GM18520 (cell line): ENCODE results near the gene SCARB1.

Experiments used
- ATAC-seq: cut with Tn5 transposase; IDR thresholded peaks from one replicate; pipeline ENCODE4 v1.9.1; 2021; ENCODE audit not compliant: unreplicated experiment

Gene SCARB1

DNA sequence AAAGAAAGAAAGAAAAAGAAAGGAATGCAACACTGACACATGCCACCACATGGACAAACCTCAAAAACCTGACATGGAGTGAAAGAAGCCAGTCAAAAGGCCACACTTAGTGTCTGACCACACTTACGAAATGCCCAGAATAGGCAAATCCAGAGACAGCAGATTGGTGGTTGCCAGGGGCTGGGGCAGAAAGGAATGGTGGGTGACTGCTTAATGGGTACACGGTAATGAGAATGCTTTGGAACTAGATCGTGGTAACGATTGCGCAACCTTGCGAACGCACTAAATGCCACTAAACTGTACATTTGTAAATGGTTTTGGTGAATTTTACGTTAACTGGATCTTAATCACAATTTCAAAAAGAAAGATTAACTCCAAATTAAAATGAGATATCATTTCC is 39.5 kb downstream of the SCARB1 start:
- ATAC-seq = no peak

- ATAC-seq = no peak
Measured at GRCh38 chr12:124823272-124823970, 40.2 kb downstream of the SCARB1 start.

GRCh38 chr12:124822218-124822617 is 41.4 kb downstream of the SCARB1 start:
- ATAC-seq = no peak

DNA sequence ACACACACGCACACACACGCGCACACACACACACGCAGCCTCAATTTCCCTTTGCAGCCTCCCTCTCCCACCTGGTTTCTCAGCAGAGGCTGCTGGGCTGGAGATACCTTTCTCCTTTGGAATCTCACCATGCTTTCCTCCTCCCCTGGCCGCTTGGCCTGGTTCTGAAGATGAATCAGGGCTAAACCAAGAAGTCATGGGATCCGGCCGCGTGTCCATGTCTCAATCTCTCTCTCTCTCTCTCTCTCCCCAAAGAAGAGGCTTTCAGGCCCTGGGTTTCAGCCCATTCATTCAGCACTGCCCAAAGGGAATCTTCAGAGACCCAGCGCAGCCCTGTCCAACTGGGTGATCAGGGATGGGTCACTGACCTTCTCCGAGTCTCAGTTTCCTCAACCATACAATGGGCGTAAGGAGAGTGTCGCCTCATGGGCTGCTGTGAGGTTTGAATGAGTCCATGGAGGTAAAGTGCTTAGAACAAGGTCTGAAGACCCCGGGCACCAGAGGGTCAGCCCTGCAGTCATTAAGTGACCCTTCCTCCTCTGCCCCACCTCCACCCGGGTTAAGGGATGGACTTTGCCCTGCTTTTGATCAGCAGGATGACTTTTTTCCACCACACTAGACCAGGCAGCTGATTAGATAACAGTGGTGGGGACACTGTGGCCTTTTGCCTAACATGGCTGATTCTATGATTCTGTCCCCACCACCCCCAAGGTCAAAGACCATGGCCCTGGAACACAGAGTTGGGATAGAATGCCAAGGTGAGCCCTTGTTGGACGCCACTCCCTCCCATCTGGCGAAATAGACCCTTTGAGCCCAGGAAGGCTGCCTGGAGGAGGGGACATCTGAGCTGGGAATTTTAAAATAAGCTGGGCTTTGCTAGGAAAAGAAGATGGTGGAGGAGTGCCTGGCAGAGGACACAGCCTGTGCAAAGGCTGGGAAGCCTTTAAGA is 42.1 kb downstream of the SCARB1 start:
- ATAC-seq = no peak

DNA sequence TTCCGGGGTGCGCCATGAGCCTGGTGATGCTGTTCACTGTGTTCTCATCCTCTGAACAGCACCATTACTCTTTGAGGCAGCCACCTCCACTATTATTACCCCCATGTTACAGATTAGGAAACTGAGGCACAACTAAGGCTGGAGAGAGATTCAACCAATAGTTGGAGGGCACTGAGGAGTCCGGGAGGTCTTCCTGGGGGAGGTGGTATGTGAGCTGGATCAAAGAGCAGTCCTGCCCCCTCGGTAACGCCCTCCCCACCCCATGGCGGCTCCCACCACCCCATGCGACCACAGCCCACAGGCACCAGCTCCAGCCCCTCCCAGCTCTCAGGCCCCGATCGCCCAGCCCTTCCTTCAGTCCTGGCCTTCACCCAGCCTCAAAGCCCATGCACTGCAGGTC is 43.5 kb downstream of the SCARB1 start:
- ATAC-seq = no peak

GRCh38 chr12:124819525-124819924 is 44.1 kb downstream of the SCARB1 start:
- ATAC-seq = no peak

GRCh38 chr12:124819080-124819479 is 44.6 kb downstream of the SCARB1 start:
- ATAC-seq = no peak

DNA sequence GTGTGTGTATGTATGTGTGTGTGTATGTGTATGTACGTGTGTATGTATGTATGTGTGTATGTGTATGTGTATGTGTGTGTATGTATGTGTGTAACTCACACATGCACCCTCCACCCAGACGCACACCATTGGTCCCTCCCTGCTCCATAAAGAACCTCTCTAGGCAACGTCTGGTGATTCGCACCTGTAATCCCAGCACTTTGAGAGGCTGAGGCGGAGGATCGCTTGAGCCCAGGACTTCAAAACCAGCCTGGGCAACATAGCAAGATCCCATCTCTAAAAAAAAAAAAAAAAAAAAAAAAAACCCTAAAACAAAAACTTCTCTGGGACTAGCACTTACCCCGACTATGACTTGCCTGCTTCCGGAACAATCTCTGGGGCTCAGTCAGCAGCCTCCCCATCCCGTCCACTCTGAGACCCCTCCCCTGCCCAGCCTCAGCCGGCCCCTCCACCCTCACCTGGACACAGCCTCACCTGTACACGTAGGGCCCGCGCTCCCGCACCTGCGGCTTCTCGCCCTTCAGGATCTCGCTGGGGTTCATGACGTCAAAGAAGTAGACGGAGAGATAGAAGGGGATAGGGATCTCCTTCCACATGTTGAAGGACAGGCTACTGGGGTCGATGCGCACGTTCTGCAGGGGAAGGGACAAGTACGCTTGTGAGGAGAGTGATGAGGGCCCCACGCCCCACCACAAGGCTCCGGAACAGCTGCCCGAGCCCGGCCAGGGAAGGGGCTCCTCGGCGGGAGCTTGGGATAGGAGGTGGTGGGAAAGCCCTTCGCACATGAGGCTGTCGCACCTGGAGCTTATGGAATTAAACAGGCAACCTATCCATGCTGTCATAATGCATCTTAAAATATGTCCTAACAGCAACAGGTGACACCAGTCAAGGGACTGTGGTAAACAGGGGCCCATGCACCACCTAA is 46.3 kb downstream of the SCARB1 start:
- ATAC-seq = no peak

GRCh38 chr12:124816295-124816854 is 47.3 kb downstream of the SCARB1 start:
- ATAC-seq = no peak

DNA sequence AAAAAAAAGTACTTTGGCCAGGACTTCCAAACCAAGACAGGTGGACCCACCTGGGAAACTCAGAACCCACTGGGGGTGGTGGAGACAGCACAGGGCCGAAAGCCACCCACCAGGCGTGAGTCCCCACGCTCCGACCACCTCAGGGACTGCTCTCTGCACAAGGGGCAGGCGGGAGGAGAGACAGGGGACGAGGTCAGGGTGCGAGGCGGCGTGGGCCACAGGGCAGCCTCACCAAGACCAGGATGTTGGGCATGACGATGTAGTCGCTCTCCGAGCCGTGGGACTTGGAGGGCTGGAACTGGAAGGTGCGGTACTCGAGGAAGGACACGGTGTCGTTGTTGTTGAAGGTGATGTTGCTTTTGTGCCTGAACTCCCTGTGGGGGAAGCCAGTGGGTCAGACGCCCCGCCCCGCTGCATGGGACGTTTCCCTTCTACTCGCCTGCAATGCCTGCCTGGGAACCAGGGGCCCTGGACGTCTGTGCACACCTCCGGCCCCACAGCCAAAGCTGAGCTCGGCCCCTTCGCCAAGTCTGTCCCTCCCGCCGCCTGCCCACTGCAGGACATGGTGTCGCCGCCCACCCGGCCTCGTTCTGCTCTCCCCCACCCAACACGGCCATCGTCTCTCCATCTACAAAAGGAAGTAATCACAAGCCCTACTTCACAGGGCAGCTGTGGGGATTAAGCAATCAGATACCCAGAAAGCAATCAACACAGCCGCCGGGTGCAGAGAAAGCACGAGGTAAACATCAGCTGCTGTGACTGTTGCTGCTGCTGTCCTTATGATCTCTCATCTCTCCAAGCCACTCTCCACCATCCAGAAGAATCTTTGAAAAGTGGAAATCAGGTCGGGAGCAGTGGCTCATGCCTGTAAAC is 48.7 kb downstream of the SCARB1 start:
- no peak for ATAC-seq

DNA sequence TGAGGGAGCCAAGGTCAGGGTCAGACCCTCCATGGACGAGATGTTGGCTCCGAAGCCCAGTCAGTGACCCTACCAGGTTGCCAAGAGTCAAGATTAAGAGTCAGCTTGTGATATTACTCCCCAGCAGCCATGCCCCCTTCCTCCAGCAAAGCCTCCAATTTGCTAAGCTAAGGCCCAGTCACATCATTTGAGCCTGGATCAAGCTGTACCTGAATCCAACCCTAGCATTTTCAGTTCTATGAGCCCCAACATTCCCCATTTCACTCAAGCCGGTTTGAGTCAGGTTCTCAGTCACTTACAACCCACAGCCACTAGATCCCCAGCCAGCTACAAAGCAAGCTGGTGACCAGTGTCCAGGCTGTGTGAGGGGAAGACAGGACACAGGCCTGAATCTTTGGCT is 49.9 kb downstream of the SCARB1 start:
- no peak for ATAC-seq

GRCh38 chr12:124812979-124813378 is 50.7 kb downstream of the SCARB1 start:
- ATAC-seq = no peak

DNA sequence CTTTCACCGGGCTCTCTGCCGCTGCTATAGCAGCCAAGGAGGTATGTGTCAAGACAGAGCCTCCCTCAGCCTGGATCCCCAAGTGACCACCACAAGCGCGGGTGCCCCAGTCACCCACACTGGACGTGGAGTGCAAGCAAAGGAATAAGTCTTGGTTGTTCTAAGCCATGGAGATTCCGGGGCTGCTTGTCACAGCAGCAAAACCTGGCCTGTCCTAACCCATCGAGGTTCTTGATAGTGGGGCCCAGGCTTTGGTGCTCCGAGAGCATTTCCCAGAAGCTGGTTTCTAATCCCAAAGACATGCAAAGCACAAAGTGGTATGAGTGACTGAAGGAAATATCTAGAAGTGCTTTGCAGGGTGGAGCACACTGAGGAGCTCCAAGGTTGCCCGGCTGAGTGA is 51.3 kb downstream of the SCARB1 start:
- no peak for ATAC-seq

DNA sequence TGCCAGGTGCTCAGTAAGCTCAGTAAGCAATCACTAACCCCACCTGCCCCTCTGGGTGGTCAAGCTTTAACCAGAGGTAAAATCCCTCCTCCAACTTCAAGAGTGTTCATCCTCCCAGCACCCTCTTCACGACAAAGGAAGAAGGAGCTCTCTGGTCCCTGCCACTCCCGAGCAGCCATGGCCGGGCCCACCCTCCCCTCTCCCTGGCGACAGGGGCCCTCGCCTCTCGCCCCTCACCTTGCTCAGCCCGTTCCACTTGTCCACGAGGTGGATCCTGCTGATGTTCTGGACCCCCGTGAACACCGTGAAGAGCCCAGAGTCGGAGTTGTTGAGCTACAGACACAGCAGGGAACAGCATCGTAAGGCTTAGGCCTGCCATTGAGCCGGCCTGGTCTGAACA is 52.0 kb downstream of the SCARB1 start:
- ATAC-seq = no peak

GRCh38 chr12:124809878-124810277 is 53.8 kb downstream of the SCARB1 start:
- ATAC-seq = no peak

- ATAC-seq = no peak
Measured at GRCh38 chr12:124809391-124809790, 54.3 kb downstream of the SCARB1 start.

DNA sequence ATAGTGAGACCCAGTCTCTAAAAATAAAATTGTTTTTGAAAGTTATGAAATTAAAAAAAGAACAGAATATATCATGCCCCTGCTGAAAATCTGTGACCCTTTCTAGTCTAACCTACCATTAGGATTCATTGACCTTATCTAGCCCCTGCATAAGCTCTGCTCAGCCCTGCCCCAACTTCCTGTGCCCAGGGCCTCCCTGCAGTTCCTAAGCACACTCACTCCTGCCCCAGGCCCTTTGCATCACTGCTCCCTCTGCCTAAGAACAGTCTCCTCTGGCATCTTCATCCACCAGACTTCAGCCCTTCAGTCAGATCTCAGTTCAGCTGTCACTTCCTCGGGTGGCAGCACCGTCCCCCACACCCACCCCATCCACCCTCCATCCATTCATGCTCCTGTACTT is 55.4 kb downstream of the SCARB1 start:
- no peak for ATAC-seq

- ATAC-seq = no peak
Measured at GRCh38 chr12:124805876-124806668, 57.6 kb downstream of the SCARB1 start.

DNA sequence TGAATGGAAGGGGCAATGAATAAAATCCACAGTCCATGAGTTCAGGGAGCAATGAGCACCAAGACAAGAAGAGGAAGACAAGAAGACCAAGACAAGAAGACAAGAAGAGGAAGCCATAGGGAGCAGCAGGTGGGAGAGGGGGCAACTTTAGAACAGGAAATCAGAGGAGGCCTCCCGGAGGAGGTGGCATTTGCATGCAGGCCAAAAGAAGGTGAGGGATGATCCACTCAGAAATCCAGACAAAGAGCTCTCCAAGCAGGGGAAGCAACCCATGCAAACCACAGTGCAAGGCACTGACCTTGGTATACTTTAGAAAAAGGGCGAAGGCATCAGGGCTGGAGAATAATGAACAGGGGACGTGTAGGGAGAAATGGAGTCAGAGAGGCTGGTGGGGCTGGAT is 58.6 kb downstream of the SCARB1 start:
- ATAC-seq = no peak
